ENCODE measurements around the gene CORO2B. TPM values are rescaled to one million over a fixed set of nuclear protein-coding genes. Genes with fewer than 3 reads are reported as not detected.

Gene CORO2B
- total RNA-seq, 2 experiments from 2014 or later = 0.07 to 0.19 TPM

DNA sequence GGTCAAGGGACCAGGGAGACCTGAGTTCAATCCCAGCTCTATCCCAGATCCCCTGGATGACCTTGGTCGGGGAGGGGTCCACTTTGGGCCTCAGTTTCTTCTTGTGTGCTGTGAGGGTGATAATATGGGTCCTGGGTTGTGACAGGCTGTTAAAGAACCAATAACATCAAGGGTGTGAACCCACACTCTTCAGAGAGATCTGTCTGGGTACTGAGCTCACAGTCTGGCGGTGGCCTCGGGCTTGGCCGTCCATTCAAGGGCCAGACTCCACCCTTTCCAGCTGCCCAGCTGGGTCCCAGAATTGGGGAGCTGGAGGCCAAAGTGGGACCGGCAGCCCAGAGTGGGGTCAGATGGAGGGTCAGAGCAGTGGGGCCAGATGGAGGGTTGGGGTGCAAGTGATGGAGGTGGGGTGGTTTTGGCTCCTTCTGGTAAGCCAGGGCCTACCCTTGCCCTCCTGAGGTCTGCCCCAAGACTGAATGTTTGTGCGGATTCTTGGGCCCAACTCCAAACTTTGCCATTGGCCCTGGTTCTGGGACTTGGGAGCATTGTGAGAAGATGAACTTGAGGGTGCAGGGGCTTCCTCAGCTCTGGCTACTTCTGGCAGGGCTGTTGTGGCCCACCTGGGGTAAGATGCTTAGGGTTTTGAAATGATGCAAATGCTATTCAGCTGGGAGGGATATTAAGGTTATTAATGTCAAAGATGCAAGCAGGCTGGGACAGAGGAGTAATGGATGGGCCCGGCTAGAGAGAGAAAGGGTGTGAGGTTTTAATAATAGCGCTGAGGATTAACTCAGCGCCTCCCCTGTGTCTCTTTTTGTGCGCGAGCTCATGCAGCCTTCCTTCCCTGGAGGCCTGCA, 1.5 kb downstream of the CORO2B start:
- H3K27ac Mint-ChIP-seq = no peak overlapping the region
- no peaks in the 10 kb centered on the region for H3K36me3 Mint-ChIP-seq
- CTCF ChIA-PET = interaction anchor here (1.1 to 1.8 kb wide), 6 partner anchors 21 to 296 kb away, joined by 3 to 5 read pairs (median 4); no protein-coding TSS in a partner anchor
- peaks cover 6% of the 10 kb centered on the region for H3K4me1 Mint-ChIP-seq (ENCODE audit: low read depth)
- intact Hi-C loops (cut with micrococcal nuclease) = no loop called here
- POLR2A ChIA-PET = no interaction called here
- DNase-seq = no peak
- H3K27me3 Mint-ChIP-seq = peaks cover 39% of the 10 kb centered on the region
- no peaks in the 10 kb centered on the region for H3K9me3 Mint-ChIP-seq
- peak overlapping the region; percentile 14 for H3K4me3 Mint-ChIP-seq

DNA sequence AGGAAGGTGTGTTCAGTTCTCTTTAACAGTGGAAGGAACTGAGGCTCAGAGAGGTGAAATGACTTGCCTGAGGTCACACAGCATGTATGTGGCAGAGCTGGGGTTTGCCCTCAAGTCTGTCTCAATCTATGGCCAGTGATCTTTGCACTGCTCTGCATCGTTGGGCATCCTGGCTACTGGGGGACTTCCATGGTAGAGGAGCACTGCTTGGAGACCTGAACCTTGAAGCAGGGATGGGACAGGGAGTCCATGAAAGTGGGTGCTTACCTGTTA, 2.0 kb downstream of the CORO2B start:
- POLR2A ChIA-PET = no interaction called here
- no peaks in the 10 kb centered on the region for H3K36me3 Mint-ChIP-seq
- CTCF ChIA-PET = interaction anchor here (0.6 to 1.8 kb wide), 6 partner anchors 21 to 295 kb away, joined by 3 to 5 read pairs (median 4); no protein-coding TSS in a partner anchor
- no peak overlapping the region for H3K27ac Mint-ChIP-seq
- no peaks in the 10 kb centered on the region for H3K9me3 Mint-ChIP-seq
- DNase-seq = no peak
- H3K27me3 Mint-ChIP-seq = peaks cover 37% of the 10 kb centered on the region
- no peak overlapping the region for H3K4me3 Mint-ChIP-seq
- peaks cover 6% of the 10 kb centered on the region for H3K4me1 Mint-ChIP-seq (ENCODE audit: low read depth)
- intact Hi-C loops (cut with micrococcal nuclease) = no loop called here

DNA sequence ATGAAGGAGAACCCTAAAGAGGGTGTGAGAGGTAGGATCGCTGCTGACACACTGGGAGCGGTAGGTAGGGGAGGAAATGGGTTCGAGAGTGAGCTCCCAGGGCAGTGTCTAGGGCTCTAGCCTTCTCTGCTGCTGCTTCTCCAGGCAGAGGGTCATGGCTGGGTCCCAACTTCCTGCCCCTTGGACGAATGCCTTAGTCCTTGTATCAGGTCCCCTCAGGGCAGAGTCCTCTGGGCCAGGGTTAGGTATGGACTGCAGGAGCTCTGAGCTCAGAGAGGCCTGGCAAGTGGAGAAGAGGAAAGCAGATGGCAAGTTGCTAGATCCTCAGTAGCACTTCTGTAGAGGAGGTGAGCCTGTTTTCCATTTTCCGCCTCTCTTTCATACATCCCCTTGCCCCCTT, 2.9 kb downstream of the CORO2B start:
- Mint-ChIP-seq H3K9me3 (no peaks in the 10 kb centered on the region), H3K27me3 (peaks cover 30% of the 10 kb centered on the region), H3K4me3 (no peak overlapping the region), H3K27ac (no peak overlapping the region), H3K4me1 (ENCODE audit: low read depth) (peaks cover 10% of the 10 kb centered on the region), H3K36me3 (no peaks in the 10 kb centered on the region)
- CTCF ChIA-PET = interaction anchor here (1.2 to 1.8 kb wide), 5 partner anchors 13 to 294 kb away, joined by 3 to 5 read pairs (median 4); no protein-coding TSS in a partner anchor
- POLR2A ChIA-PET = no interaction called here
- no peak for DNase-seq
- intact Hi-C loops (cut with micrococcal nuclease) = no loop called here

DNA sequence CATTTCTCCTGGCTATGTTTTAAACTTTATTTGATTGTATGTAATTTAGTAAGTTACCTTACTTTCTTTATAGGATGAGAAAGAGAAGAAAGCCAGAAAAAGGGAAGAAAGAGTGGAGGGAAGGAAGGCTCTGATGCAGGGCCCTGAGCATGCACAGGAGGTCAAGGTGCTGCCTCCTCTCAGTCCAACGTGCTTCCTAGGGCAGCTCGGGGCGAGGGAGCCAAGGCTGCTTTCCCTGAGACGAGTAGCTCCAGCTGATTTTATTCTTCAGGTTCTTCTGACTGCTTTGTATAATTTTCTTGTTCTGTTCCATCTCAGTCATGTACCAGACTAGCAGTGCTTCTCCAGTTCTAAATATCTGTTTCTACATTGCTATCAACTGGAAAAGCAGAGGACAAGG, 3.4 kb downstream of the CORO2B start:
- CTCF ChIA-PET = interaction anchor here (0.8 to 1.8 kb wide), 3 partner anchors 13 to 206 kb away, joined by 3 to 5 read pairs (median 3); no protein-coding TSS in a partner anchor

DNA sequence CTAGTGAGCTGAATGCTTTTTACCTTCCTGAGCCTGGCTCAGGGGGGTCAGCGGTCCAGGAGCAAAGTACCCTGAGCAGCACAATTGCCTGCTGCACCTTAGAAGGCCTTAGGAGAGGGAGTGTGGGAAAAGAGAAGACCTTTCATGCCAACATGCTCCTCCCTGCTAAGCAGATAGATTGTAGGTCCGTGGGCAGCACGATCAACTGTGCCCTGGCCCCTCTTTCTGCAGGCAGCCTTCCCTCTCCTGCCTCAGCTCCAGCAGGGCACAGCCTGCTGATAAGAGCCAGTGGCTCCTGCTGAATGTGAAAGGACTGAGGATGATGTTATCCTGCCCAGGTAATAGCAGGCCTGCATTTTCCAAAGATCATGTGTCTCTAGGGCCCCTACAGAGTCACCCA, 4.1 kb downstream of the CORO2B start:
- no peak overlapping the region for H3K4me3 Mint-ChIP-seq
- peaks cover 11% of the 10 kb centered on the region for H3K4me1 Mint-ChIP-seq (ENCODE audit: low read depth)
- H3K27me3 Mint-ChIP-seq = peaks cover 19% of the 10 kb centered on the region
- H3K36me3 Mint-ChIP-seq = no peaks in the 10 kb centered on the region
- intact Hi-C loops (cut with micrococcal nuclease) = no loop called here
- ChIA-PET POLR2A (interaction anchor here (0.5 kb wide), 1 partner anchor 1446 kb away, joined by 3 read pairs; no protein-coding TSS in a partner anchor), CTCF (interaction anchor here (0.8 to 1.8 kb wide), 3 partner anchors 14 to 206 kb away, joined by 3 to 5 read pairs (median 3); no protein-coding TSS in a partner anchor)
- no peaks in the 10 kb centered on the region for H3K9me3 Mint-ChIP-seq
- H3K27ac Mint-ChIP-seq = no peak overlapping the region
- DNase-seq = no peak

More for the DNA sequence above, 3.4 kb downstream of the CORO2B start:
- no peaks in the 10 kb centered on the region for H3K36me3 Mint-ChIP-seq
- no peak overlapping the region for H3K27ac Mint-ChIP-seq
- intact Hi-C loops (cut with micrococcal nuclease) = no loop called here
- peaks cover 24% of the 10 kb centered on the region for H3K27me3 Mint-ChIP-seq
- peaks cover 10% of the 10 kb centered on the region for H3K4me1 Mint-ChIP-seq (ENCODE audit: low read depth)
- POLR2A ChIA-PET = no interaction called here
- no peak overlapping the region for H3K4me3 Mint-ChIP-seq
- DNase-seq = no peak
- H3K9me3 Mint-ChIP-seq = no peaks in the 10 kb centered on the region

DNA sequence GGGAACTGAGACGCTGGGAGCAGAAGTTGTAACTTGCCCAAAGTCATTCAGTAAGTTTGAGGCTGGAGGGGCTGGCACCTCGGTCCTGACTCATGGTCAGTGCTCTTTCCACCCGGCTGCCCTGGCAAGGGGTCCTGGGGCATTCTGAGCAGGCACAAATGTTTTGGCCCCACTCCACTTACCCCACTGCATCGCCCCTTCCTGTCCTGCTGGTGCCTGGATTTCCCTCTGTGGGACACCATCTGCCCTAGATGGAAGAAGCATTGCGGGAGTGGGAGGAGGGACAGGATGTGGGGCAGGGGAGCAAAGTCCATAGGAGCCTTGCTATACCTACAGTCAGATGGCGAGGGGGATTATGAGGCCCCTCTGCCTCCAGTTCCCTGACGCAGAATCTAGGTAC, 4.5 kb downstream of the CORO2B start:
- DNase-seq = no peak
- intact Hi-C loops (cut with micrococcal nuclease) = no loop called here
- Mint-ChIP-seq H3K4me3 (no peak overlapping the region), H3K27me3 (peaks cover 16% of the 10 kb centered on the region), H3K27ac (no peak overlapping the region), H3K9me3 (no peaks in the 10 kb centered on the region), H3K4me1 (ENCODE audit: low read depth) (peaks cover 11% of the 10 kb centered on the region), H3K36me3 (no peaks in the 10 kb centered on the region)
- ChIA-PET CTCF (no interaction called here), POLR2A (interaction anchor here (0.5 kb wide), 1 partner anchor 1447 kb away, joined by 3 read pairs; no protein-coding TSS in a partner anchor)

DNA sequence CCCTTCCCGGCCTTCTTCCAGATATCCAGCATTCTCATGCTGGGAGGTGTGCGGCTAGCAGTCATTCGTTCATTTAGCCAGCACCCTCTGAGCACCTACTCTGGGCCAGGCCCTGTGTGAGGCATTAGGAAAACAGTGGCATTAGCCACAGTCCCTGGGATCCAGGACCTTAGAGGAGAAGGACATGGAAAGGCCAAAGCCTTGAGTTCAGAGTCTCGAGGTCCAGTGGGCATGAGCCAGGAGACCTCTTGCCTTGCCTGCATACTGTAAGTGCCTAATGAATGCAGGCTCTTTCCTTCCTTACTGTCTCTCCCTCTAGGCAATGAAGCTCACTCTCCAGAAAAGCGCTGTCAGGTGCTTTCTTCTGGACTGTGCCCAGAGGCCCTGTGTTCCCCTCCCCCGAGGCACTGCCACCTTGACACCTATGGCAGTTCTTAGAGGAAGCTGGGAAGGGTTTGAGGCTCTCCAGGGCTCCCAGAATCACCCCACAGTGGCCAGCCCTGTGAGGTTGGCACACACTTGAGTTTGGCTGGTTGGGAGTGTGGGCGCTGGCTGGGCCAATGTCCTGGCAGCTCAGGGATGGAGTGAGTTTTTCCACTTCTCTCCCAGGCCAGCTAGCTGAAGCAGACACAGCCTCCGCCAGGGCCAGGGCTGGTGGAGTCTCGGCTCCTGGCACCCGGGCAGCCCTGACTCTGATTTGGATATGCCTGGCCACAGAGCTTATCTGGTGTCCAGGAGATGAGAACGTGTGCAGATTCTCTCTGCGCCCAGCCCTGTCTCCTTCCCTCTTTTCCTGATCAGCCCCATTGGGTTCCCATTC, 5.4 kb downstream of the CORO2B start:
- no peak for DNase-seq
- H3K27me3 Mint-ChIP-seq = peaks cover 16% of the 10 kb centered on the region
- intact Hi-C loops (cut with micrococcal nuclease) = no loop called here
- H3K4me1 Mint-ChIP-seq (ENCODE audit: low read depth) = peaks cover 17% of the 10 kb centered on the region
- no peak overlapping the region for H3K4me3 Mint-ChIP-seq
- H3K27ac Mint-ChIP-seq = no peak overlapping the region
- no peaks in the 10 kb centered on the region for H3K36me3 Mint-ChIP-seq
- ChIA-PET POLR2A (no interaction called here), CTCF (no interaction called here)
- no peaks in the 10 kb centered on the region for H3K9me3 Mint-ChIP-seq

DNA sequence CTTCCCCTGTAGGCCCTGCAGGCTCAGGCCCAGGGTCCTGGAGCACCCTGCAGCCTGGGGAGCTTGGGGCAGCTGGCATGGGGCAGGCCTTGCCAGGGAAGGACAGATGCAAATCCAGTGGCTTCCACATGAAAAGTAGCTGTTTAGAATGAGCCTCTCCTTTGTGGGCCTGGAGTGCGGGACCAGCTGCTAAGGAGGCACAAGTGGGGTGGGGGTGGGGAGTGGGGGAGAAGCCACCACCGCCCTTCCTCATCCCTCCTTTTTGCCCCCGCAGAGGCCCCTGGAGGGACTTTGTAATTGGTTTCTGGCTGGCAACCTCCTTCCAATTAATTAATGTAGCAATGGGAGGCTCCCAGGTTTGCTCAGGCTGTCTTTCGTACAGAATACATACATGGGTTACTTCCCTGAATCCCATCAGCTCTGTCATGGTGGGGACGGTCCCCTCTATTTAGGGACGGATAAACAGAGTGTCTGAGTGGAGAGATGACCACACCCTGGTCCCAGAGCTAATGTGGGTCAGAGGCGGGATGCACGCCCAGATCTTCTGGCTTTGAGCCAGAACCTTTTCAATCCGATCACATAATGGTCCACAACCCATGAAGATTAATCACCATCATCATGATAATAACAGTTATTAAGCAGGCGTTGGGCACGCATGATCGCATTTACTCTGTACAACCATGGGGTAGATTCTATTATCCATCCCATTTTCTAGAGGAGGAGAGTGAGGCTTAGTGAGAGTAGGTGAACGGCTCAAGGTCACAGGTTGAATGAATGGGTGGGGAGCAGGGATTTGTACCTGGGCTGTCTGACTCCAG, 6.2 kb downstream of the CORO2B start:
- Mint-ChIP-seq H3K9me3 (no peaks in the 10 kb centered on the region), H3K4me3 (no peak overlapping the region), H3K27me3 (peaks cover 10% of the 10 kb centered on the region), H3K36me3 (no peaks in the 10 kb centered on the region), H3K4me1 (ENCODE audit: low read depth) (peaks cover 17% of the 10 kb centered on the region), H3K27ac (no peak overlapping the region)
- intact Hi-C loops (cut with micrococcal nuclease) = no loop called here
- no peak for DNase-seq
- ChIA-PET POLR2A (no interaction called here), CTCF (no interaction called here)

DNA sequence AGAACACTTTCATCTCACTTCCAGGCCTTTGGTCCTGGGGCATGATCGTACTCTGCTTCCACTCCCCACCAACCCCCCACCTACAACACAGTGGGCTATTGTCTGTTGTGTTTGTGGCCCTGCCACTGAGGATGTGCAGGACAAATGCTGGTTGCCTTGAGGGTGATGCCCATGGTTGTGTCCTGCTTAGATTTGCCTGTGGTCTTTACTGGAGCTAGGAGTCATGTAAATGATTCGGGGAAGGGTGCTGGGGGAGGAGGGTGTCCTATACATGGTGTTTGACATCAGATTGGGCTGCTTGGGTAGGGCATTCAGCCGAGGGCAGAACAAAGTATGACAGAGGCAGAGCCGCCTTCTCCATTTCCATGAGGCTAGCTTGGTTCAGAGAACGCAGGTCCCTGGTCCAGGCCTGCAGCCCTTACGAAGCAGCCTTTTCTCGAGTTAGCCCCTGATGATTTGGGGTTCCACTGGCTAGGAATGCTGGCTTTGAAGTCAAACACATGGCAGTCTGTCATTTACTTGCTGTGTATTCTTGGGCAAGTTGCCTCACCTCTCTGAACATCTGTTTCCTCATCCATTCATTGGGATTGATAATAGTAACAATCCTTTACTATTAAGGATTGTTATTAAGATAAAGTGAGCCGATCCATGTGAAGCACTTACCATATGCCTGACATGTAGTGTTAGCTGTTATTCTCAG, 6.9 kb downstream of the CORO2B start:
- Mint-ChIP-seq H3K9me3 (no peaks in the 10 kb centered on the region), H3K27me3 (peaks cover 5% of the 10 kb centered on the region), H3K27ac (no peak overlapping the region), H3K4me3 (no peak overlapping the region), H3K36me3 (no peaks in the 10 kb centered on the region), H3K4me1 (ENCODE audit: low read depth) (peaks cover 17% of the 10 kb centered on the region)
- POLR2A ChIA-PET = no interaction called here
- intact Hi-C loops (cut with micrococcal nuclease) = no loop called here
- CTCF ChIA-PET = interaction anchor here (0.8 kb wide), 1 partner anchor 30 kb away, joined by 3 read pairs; no protein-coding TSS in a partner anchor
- DNase-seq = no peak

DNA sequence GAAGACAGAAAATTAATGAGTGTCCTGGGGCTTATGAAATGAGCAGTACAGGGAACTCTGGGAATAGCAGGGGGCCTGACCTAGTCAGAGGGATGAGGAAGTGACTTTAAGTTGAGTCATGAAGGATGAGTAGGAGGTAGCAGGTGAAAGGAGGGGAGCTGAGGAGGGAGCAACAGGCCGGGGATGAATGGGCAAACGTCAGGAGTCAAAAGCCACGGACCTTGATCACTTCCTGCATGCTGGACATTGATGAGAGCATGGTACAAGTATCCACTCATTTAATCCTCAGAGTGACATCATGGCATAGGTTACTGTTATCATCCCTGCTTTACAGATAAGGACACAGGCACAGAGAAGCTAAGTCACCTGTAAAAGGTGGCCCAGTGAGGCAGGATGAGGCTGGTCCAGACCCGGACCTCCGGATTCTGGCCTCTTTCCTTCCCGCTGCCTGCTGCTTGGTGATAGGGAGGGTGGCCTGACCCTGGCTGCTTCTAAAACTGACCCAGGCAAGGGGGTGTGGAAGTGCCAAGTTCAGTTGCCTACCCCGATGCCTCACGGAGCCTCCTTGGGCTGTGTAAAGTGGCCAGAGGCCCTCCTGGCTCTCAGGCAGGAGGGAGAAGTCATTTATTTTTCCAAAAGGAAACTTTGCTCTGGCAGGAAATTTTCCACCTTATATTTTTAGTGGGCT, 7.6 kb downstream of the CORO2B start:
- Mint-ChIP-seq H3K27me3 (peaks cover 4% of the 10 kb centered on the region), H3K27ac (no peak overlapping the region), H3K4me1 (ENCODE audit: low read depth) (peaks cover 17% of the 10 kb centered on the region), H3K4me3 (no peak overlapping the region), H3K36me3 (no peaks in the 10 kb centered on the region), H3K9me3 (no peaks in the 10 kb centered on the region)
- ChIA-PET POLR2A (no interaction called here), CTCF (interaction anchor here (0.8 to 1.4 kb wide), 2 partner anchors 30 to 36 kb away, joined by 3 to 6 read pairs; no protein-coding TSS in a partner anchor)
- intact Hi-C loops (cut with micrococcal nuclease) = no loop called here
- peak; percentile 57 for DNase-seq

DNA sequence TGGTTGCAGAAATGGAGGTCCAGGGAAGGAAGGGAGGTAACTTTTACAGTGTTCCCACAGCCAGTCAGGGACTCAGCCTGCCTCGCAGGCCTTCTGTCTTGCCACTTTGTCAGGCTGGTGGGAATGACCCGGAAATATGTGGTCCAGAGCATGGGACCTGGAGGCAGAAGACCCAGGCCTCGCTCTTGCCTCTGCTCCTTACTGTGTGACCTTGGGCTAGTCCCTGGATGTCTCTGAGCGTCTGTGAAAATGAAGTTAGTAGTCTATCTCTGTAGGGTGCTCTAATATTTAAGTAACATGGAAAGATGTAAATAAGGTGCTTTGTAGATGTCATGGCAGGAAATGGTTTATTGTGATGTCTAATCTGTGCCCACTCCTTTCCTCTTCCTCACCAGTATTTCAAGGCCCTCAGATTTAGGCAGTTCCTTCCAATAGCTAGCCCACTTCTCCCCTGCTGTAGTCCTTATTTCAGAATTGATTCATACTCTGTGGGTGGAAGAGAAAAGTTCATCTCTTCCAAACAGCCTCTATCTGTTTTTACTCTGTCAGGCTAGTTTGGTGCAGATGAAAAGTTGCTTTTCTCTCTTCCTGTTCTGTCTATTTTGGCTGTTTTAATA, 9.1 kb downstream of the CORO2B start:
- ChIA-PET POLR2A (no interaction called here), CTCF (no interaction called here)
- no peak overlapping the region for H3K4me3 Mint-ChIP-seq
- H3K27me3 Mint-ChIP-seq = peaks cover 3% of the 10 kb centered on the region
- peaks cover 17% of the 10 kb centered on the region for H3K4me1 Mint-ChIP-seq (ENCODE audit: low read depth)
- DNase-seq = no peak
- intact Hi-C loops (cut with micrococcal nuclease) = no loop called here
- H3K27ac Mint-ChIP-seq = peak overlapping the region; percentile 24
- no peaks in the 10 kb centered on the region for H3K9me3 Mint-ChIP-seq
- no peaks in the 10 kb centered on the region for H3K36me3 Mint-ChIP-seq

Measured in activated CD4-positive, alpha-beta memory T cell treated with anti-CD3 and anti-CD28 coated beads for 36 hours (primary cell).